H9 (cell line): Measurements from ENCODE around the gene KIAA0930. TPM values are rescaled to one million over a fixed set of nuclear protein-coding genes. Genes with fewer than 3 reads are reported as not detected.

Source experiments
- DNase-seq: peaks from one replicate; pipeline ENCODE4 v3.0.0-alpha.2; 2017
- H2AFZ ChIP-seq: one replicate; pipeline ENCODE4 v1.6.1; 2013; ENCODE audit warnings: mild to moderate bottlenecking, low read length, control low read depth, moderate library complexity
- H2AK5ac ChIP-seq: 2 replicates; pipeline ENCODE4 v1.6.1; 2013; ENCODE audit warnings: low read length, control low read depth, mixed read lengths; ENCODE audit not compliant: insufficient read length
- H2BK120ac ChIP-seq: one replicate; pipeline ENCODE4 v1.6.1; 2013; ENCODE audit warnings: low read depth, mild to moderate bottlenecking, low read length, control low read depth, inconsistent platforms; ENCODE audit not compliant: poor library complexity, severe bottlenecking
- H2BK12ac ChIP-seq: 2 replicates; pipeline ENCODE4 v1.6.1; 2013; ENCODE audit warnings: low read length, control low read depth, mixed read lengths, low read depth; ENCODE audit not compliant: insufficient read length
- H2BK15ac ChIP-seq: 2 replicates; pipeline ENCODE4 v1.6.1; 2013; ENCODE audit warnings: low read depth, low read length, control low read depth
- H2BK20ac ChIP-seq: one replicate; pipeline ENCODE4 v1.6.1; 2013; ENCODE audit warnings: low read depth, mild to moderate bottlenecking, low read length, control low read depth, inconsistent platforms; ENCODE audit not compliant: poor library complexity, severe bottlenecking
- H2BK5ac ChIP-seq: 2 replicates; pipeline ENCODE4 v1.6.1; 2013; ENCODE audit warnings: low read length, control low read depth, mixed read lengths; ENCODE audit not compliant: insufficient read length
- H3K14ac ChIP-seq: 2 replicates; pipeline ENCODE4 v1.6.1; 2013; ENCODE audit warnings: low read length, control low read depth; ENCODE audit not compliant: insufficient read depth
- H3K18ac ChIP-seq: 2 replicates; pipeline ENCODE4 v1.6.1; 2013; ENCODE audit warnings: low read depth, mild to moderate bottlenecking, mixed read lengths, low read length, control low read depth; ENCODE audit not compliant: insufficient read length
- H3K23ac ChIP-seq: 2 replicates; pipeline ENCODE4 v1.6.1; 2013; ENCODE audit warnings: low read length, control low read depth, mixed read lengths, low read depth; ENCODE audit not compliant: insufficient read length
- H3K23me2 ChIP-seq: 2 replicates; pipeline ENCODE4 v1.6.1; 2013; ENCODE audit warnings: low read depth, mild to moderate bottlenecking, mixed read lengths, low read length, control low read depth; ENCODE audit not compliant: insufficient read length, poor library complexity, severe bottlenecking
- H3K27ac ChIP-seq: 2 replicates; pipeline ENCODE4 v1.5.1; 2013; ENCODE audit warnings: low read length, control low read depth, mixed read lengths, low read depth; ENCODE audit not compliant: insufficient read length
- H3K27me3 ChIP-seq: 2 replicates; pipeline ENCODE4 v1.6.1; 2013; ENCODE audit warnings: low read length, control low read depth, inconsistent platforms; ENCODE audit not compliant: insufficient read depth
- H3K4ac ChIP-seq: 2 replicates; pipeline ENCODE4 v1.6.1; 2013; ENCODE audit warnings: low read depth, mild to moderate bottlenecking, control low read depth, inconsistent platforms, low read length, moderate library complexity
- H3K4me1 ChIP-seq: 2 replicates; pipeline ENCODE4 v1.6.1; 2013; ENCODE audit warnings: low read length, control low read depth, inconsistent platforms; ENCODE audit not compliant: insufficient read depth
- H3K4me2 ChIP-seq: 2 replicates; pipeline ENCODE4 v1.6.1; 2013; ENCODE audit warnings: low read length, control low read depth, mixed read lengths; ENCODE audit not compliant: insufficient read length, insufficient read depth
- H3K56ac ChIP-seq: 2 replicates; pipeline ENCODE4 v1.6.1; 2013; ENCODE audit warnings: low read depth, mild to moderate bottlenecking, mixed read lengths, low read length, control low read depth; ENCODE audit not compliant: insufficient read length
- H3K79me1 ChIP-seq: 2 replicates; pipeline ENCODE4 v1.6.1; 2013; ENCODE audit warnings: low read depth, mild to moderate bottlenecking, moderate library complexity, low read length, control low read depth, inconsistent platforms; ENCODE audit not compliant: insufficient read depth, poor library complexity, severe bottlenecking
- H3K79me2 ChIP-seq: 2 replicates; pipeline ENCODE4 v1.6.1; 2013; ENCODE audit warnings: low read length, control low read depth, inconsistent platforms; ENCODE audit not compliant: insufficient read depth
- H3K9ac ChIP-seq: 2 replicates; pipeline ENCODE4 v1.6.1; 2013; ENCODE audit warnings: low read length, control low read depth, mixed read lengths; ENCODE audit not compliant: insufficient read length; ENCODE audit errors: extremely low read depth
- H3K9me3 ChIP-seq: one replicate; pipeline ENCODE4 v1.6.1; 2013; ENCODE audit warnings: low read depth, low read length, inconsistent platforms; ENCODE audit not compliant: control insufficient read depth
- H3T11ph ChIP-seq: one replicate; pipeline ENCODE4 v1.6.1; 2013; ENCODE audit warnings: mild to moderate bottlenecking, low read length, control low read depth, inconsistent platforms
- H4K20me1 ChIP-seq: one replicate; pipeline ENCODE4 v1.6.1; 2013; ENCODE audit not compliant: control insufficient read depth, insufficient read length, insufficient read depth
- H4K5ac ChIP-seq: 2 replicates; pipeline ENCODE4 v1.6.1; 2013; ENCODE audit warnings: low read depth, mild to moderate bottlenecking, mixed read lengths, low read length, control low read depth; ENCODE audit not compliant: insufficient read length
- H4K8ac ChIP-seq: replicated peaks from 2 replicates; pipeline ENCODE4 v1.6.1; 2013; ENCODE audit warnings: low read length, control low read depth, mixed read lengths, low read depth; ENCODE audit not compliant: insufficient read length
- H4K91ac ChIP-seq: 2 replicates; pipeline ENCODE4 v1.6.1; 2013; ENCODE audit warnings: low read depth, mild to moderate bottlenecking, moderate library complexity, mixed read lengths, low read length, control low read depth; ENCODE audit not compliant: insufficient read length
- H3K27ac Mint-ChIP-seq, 3 experiments: 2 replicates in 2 of 3; 3 replicates in 1 of 3; pipeline ENCODE4 v1.8.0; 2020 to 2021; ENCODE audit warnings: mixed read lengths in 3 of 3, mild to moderate bottlenecking in 1 of 3, moderate library complexity in 1 of 3
- H3K27me3 Mint-ChIP-seq: 2 replicates; pipeline ENCODE4 v1.8.0; 2021; ENCODE audit warnings: low read depth, mild to moderate bottlenecking, moderate library complexity, mixed read lengths
- H3K36me3 Mint-ChIP-seq, 3 experiments: 2 replicates in 2 of 3; 3 replicates in 1 of 3; pipeline ENCODE4 v1.8.0; 2020 to 2021; ENCODE audit warnings: low read depth in 3 of 3, mixed read lengths in 3 of 3; ENCODE audit not compliant: insufficient read depth in 1 of 3
- H3K4me1 Mint-ChIP-seq, 2 experiments: 2 replicates each; pipeline ENCODE4 v1.8.0; 2020; ENCODE audit warnings: mixed read lengths in 2 of 2
- H3K4me3 Mint-ChIP-seq, 2 experiments: 2 replicates in 1 of 2; 3 replicates in 1 of 2; pipeline ENCODE4 v1.8.0; 2020 to 2021; ENCODE audit warnings: mild to moderate bottlenecking in 2 of 2, mixed read lengths in 2 of 2, moderate library complexity in 1 of 2
- H3K9me3 Mint-ChIP-seq, 2 experiments: 2 replicates in 1 of 2; 3 replicates in 1 of 2; pipeline ENCODE4 v1.8.0; 2020; ENCODE audit warnings: mild to moderate bottlenecking in 2 of 2, mixed read lengths in 2 of 2, moderate library complexity in 1 of 2
- WGBS: extraction: QIAGEN DNeasy Blood & Tissue Kit; methylation state at CpG from one replicate; pipeline ENCODE4 v1.1.7; 2013; ENCODE audit warnings: missing lambda C conversion rate, low lambda C conversion rate, mixed read lengths; ENCODE audit not compliant: insufficient read length; ENCODE audit errors: extremely low coverage; 5-methylcytosine and 5-hydroxymethylcytosine counted together
- total RNA-seq: library from RNA; stranded (reverse); gene quantifications from 2 replicates; pipeline ENCODE4 v1.2.1, GENCODE V29; 2021
- TF ChIP-seq, protein P1 (sequence below): fragments of 200-600 bp; sonication (generic); conservative IDR thresholded peaks from 3 replicates; pipeline ENCODE4 v1.8.0; 2021; ENCODE audit warnings: antibody characterized with exemption, mild to moderate bottlenecking

KIAA0930 gene
- total RNA-seq, 1 experiment from 2014 or later: 46.2 TPM

DNA sequence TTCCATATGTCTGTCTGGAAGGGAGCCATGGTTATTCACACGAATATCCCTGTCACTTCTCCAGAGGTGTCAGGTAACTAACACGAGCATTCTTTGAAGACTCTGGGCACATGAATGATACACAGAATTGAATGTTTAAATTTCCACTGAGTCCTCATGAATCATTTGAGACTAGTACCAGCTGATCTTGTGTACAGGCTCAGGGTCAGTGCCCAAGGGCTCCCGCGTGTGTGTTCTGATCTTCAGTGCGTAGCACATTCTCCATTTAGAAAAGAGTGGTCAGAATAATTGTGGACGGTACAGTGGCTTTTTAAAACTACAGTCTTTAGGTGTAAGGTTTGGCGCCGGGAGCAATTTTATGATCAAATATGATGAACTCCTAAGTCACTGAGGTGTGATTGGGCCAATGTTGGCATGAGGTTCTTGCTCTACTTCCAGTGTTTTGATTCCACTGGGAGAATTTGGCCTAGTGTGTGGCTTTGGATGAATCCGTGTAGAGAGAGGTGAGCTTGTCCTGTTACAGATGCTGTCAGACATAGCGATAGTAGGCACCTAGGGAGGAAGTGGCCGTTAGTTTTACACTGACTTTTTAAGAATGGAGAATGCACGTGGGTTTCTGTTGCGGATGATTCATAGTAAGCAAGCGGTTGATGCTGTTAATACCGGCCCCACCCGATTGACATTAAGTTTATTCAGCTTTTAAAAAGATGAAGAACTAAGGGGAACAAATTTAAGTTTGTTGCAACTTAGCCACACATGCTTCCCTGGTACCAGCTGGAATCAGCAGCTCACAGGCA lies 54.8 kb downstream of the KIAA0930 start:
- Histone ChIP-seq H3K23ac (no peak overlapping the region), H2BK20ac (no peak overlapping the region), H3K23me2 (no peaks in the 10 kb centered on the region), H2BK15ac (no peak overlapping the region), H2AK5ac (no peak overlapping the region), H4K8ac (no peak overlapping the region), H3K9me3 (no peaks in the 10 kb centered on the region), H2BK12ac (no peak overlapping the region), H3K4me1 (peaks cover 5% of the 10 kb centered on the region), H2BK120ac (no peak overlapping the region), H3K14ac (no peak overlapping the region), H3K4me2 (no peak overlapping the region), H2BK5ac (no peak overlapping the region), H3K56ac (no peak overlapping the region), H3K18ac (no peak overlapping the region), H4K20me1 (no peaks in the 10 kb centered on the region), H3K9ac (no peak overlapping the region), H3K79me2 (no peaks in the 10 kb centered on the region), H3K27me3 (no peaks in the 10 kb centered on the region), H2AFZ (no peak overlapping the region), H3K79me1 (peaks cover 3% of the 10 kb centered on the region), H3K27ac (no peak overlapping the region), H4K5ac (no peak overlapping the region), H3T11ph (no peak overlapping the region), H4K91ac (no peak overlapping the region), H3K4ac (no peak overlapping the region)
- H3K36me3 Mint-ChIP-seq: peaks cover 35 to 69% (median 60%) of the 10 kb centered on the region in 3 experiments
- no peak for DNase-seq
- WGBS: no CpG with 5 or more reads among the region's 16 CpGs
- no peaks in the 10 kb centered on the region for H3K9me3 Mint-ChIP-seq
- no peak overlapping the region for H3K4me3 Mint-ChIP-seq
- TF ChIP-seq, protein P1, sequence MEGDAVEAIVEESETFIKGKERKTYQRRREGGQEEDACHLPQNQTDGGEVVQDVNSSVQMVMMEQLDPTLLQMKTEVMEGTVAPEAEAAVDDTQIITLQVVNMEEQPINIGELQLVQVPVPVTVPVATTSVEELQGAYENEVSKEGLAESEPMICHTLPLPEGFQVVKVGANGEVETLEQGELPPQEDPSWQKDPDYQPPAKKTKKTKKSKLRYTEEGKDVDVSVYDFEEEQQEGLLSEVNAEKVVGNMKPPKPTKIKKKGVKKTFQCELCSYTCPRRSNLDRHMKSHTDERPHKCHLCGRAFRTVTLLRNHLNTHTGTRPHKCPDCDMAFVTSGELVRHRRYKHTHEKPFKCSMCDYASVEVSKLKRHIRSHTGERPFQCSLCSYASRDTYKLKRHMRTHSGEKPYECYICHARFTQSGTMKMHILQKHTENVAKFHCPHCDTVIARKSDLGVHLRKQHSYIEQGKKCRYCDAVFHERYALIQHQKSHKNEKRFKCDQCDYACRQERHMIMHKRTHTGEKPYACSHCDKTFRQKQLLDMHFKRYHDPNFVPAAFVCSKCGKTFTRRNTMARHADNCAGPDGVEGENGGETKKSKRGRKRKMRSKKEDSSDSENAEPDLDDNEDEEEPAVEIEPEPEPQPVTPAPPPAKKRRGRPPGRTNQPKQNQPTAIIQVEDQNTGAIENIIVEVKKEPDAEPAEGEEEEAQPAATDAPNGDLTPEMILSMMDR: no peak
- H3K27ac Mint-ChIP-seq: peak overlapping the region in 2 of 3 experiments; percentile 15 to 25; a peak in 3 of 7 replicates
- H3K27me3 Mint-ChIP-seq: no peaks in the 10 kb centered on the region
- peaks cover 18 to 22% of the 10 kb centered on the region in 2 experiments for H3K4me1 Mint-ChIP-seq
